Measurements from ENCODE around the gene CPS1.

DNA sequence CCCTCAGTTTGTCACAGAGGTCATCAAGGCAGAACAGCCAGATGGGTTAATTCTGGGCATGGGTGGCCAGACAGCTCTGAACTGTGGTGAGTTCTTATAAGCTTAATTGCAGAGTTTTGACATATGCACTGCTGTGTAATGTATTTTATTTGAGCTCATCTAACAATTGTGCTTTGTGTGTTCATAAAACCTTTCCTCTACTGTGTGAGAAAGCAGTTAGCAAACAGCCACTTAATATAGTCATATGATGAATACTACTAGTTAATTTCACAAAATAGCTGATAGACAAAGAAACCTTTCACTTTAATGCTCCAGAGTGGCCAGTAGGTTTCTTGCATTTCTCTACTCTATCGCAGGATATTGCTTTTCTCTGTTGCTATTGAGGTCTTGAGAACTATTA is 43.1 kb downstream of the CPS1 start:
- TF ChIP-seq EP300 (IDR thresholded peaks at IDR 0.05; ENCODE audit: borderline replicate concordance in 1 of 2, low read depth in 2 of 2, low read length in 2 of 2) (no peak), ASH2L (IDR thresholded peaks at IDR 0.05; ENCODE audit: low read length) (no peak), CEBPB (IDR thresholded peaks at IDR 0.05; ENCODE audit: low read depth, low read length) (no peak), POLR2AphosphoS5 (IDR thresholded peaks at IDR 0.05; ENCODE audit: low read depth, low read length) (no peak), BACH1 (IDR thresholded peaks at IDR 0.05; ENCODE audit: low read length) (no peak), HDAC6 (IDR thresholded peaks at IDR 0.05; ENCODE audit: low read depth, low read length) (no peak), EZH2 (IDR thresholded peaks at IDR 0.05; ENCODE audit: low read depth, low read length, severe bottlenecking) (no peak), POLR2A (IDR thresholded peaks at IDR 0.05; ENCODE audit: control extremely low read depth in 1 of 2, low read depth in 2 of 2, low read length in 2 of 2) (no peak), BRCA1 (IDR thresholded peaks at IDR 0.05; ENCODE audit: low read depth, low read length) (no peak)
- TF ChIP-seq, protein P1, sequence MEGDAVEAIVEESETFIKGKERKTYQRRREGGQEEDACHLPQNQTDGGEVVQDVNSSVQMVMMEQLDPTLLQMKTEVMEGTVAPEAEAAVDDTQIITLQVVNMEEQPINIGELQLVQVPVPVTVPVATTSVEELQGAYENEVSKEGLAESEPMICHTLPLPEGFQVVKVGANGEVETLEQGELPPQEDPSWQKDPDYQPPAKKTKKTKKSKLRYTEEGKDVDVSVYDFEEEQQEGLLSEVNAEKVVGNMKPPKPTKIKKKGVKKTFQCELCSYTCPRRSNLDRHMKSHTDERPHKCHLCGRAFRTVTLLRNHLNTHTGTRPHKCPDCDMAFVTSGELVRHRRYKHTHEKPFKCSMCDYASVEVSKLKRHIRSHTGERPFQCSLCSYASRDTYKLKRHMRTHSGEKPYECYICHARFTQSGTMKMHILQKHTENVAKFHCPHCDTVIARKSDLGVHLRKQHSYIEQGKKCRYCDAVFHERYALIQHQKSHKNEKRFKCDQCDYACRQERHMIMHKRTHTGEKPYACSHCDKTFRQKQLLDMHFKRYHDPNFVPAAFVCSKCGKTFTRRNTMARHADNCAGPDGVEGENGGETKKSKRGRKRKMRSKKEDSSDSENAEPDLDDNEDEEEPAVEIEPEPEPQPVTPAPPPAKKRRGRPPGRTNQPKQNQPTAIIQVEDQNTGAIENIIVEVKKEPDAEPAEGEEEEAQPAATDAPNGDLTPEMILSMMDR (IDR thresholded peaks at IDR 0.05; ENCODE audit: control extremely low read depth in 1 of 3, insufficient read depth in 1 of 3, low read depth in 1 of 3, low read length in 3 of 3) = no peak
- TF ChIP-seq, protein P2, sequence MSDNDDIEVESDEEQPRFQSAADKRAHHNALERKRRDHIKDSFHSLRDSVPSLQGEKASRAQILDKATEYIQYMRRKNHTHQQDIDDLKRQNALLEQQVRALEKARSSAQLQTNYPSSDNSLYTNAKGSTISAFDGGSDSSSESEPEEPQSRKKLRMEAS (IDR thresholded peaks at IDR 0.05) = no peak
